MCF 10A (cell line): Measurements from ENCODE around the gene NCAM1. TPM values are rescaled to one million over a fixed set of nuclear protein-coding genes. Genes with fewer than 3 reads are reported as not detected.
"Not testable (repeated sequence)": the region's sequence is repeated elsewhere in the genome, so short reads cannot be mapped to it uniquely, and the experiment has no call there.

Experiments
- BruUV-seq: library from RNA; stranded (reverse); fragments of 400-500 nt; replicated peaks from 2 replicates; lab custom pipeline; 2021; lab: Mats Ljungman, UMichigan
- CTCF ChIA-PET: fragments of 300-600 bp; sonication (Branson Sonifier 250); formaldehyde crosslinking; extraction: SDS; loops from one replicate; lab custom pipeline; 2021; ENCODE audit warnings: antibody characterized with exemption, inconsistent platforms; lab: Yijun Ruan, JAX
- POLR2A ChIA-PET: fragments of 300-600, 350-650 bp; sonication (Branson Sonifier 250); formaldehyde crosslinking; extraction: SDS; loops from one replicate; lab custom pipeline; 2020; ENCODE audit warnings: antibody characterized with exemption, inconsistent platforms; lab: Yijun Ruan, JAX
- DNase-seq: peaks from one replicate; pipeline ENCODE4 v3.0.0-alpha.2; 2018; ENCODE audit not compliant: unreplicated experiment
- H3K27ac Mint-ChIP-seq: one replicate; pipeline ENCODE4 v1.8.0; 2022; ENCODE audit warnings: mild to moderate bottlenecking, low read depth, mixed read lengths; ENCODE audit not compliant: unreplicated experiment
- H3K27me3 Mint-ChIP-seq: one replicate; pipeline ENCODE4 v1.8.0; 2022; ENCODE audit warnings: mixed read lengths; ENCODE audit not compliant: insufficient read depth, unreplicated experiment
- H3K36me3 Mint-ChIP-seq: one replicate; pipeline ENCODE4 v1.8.0; 2022; ENCODE audit warnings: mild to moderate bottlenecking, moderate library complexity, mixed read lengths; ENCODE audit not compliant: insufficient read depth, unreplicated experiment
- H3K4me1 Mint-ChIP-seq: one replicate; pipeline ENCODE4 v1.8.0; 2022; ENCODE audit warnings: mixed read lengths; ENCODE audit not compliant: insufficient read depth, unreplicated experiment
- H3K4me3 Mint-ChIP-seq: one replicate; pipeline ENCODE4 v1.8.0; 2022; ENCODE audit warnings: mild to moderate bottlenecking, moderate library complexity, mixed read lengths; ENCODE audit not compliant: unreplicated experiment
- H3K9me3 Mint-ChIP-seq: one replicate; pipeline ENCODE4 v1.8.0; 2022; ENCODE audit warnings: mixed read lengths; ENCODE audit not compliant: unreplicated experiment
- intact Hi-C: fragments of 100-400 bp; cut with micrococcal nuclease; formaldehyde crosslinking; loops from 2 replicates; pipeline ENCODE4 v1.14.1; 2022
- total RNA-seq: library from RNA; stranded (reverse); gene quantifications from 2 replicates; pipeline ENCODE4 v1.2.3, GENCODE V29; 2022
- TF ChIP-seq, protein P1 (sequence below): fragments of 200-600 bp; IDR thresholded peaks from one replicate; pipeline ENCODE4 v1.8.0; 2022; ENCODE audit warnings: antibody characterized with exemption, mild to moderate bottlenecking; ENCODE audit not compliant: unreplicated experiment

Gene NCAM1
- total RNA-seq, 1 experiment from 2014 or later, result 0.19 TPM

DNA sequence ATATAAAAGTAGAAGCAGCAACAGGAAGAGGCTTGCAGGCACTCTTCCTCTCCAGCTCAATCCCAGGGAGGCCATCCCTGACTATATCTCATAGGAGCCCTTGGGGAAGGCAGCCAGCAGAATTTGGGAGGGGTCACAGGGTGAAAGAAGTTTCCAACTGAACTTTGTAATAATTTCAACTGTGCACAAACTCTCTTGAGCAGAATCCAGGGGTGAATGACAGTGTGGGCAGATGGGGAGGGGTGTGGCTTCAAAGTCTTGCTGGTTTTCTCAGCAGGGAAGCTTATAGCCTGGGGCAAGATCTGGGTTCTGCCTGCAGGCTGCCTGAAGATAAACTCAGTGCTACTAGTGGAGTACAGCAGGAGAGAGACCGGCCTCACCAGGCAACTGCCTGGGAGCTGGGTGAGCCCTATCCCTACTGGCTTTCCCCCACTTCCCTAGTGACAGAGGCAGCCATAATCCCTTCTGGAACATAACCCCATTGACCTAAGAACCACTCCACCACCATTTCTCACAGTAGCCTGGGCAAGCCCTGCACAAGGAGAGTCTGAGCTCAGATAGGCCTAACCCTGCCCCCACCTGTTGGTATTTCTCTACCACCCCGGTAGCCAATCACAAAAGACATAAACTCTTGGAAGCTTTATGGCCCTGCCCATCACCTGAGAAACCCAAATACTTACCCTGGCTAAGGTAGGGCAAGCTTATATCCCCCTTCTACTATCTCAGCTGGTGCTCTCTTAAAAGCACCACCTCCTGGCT is 335.4 kb downstream of the NCAM1 start:
- Mint-ChIP-seq H3K27ac (no peak overlapping the region), H3K4me3 (no peak overlapping the region), H3K9me3 (no peaks in the 10 kb centered on the region), H3K27me3 (peaks cover 65% of the 10 kb centered on the region), H3K36me3 (no peaks in the 10 kb centered on the region), H3K4me1 (no peaks in the 10 kb centered on the region)
- ChIA-PET CTCF (interaction anchor here (0.7 to 3.0 kb wide), 7 partner anchors 8 to 1017 kb away, joined by 3 to 15 read pairs (median 5); no protein-coding TSS in a partner anchor), POLR2A (interaction anchor here (0.7 kb wide), 1 partner anchor 496 kb away, joined by 3 read pairs; no protein-coding TSS in a partner anchor)
- intact Hi-C loops, result no loop called here
- TF ChIP-seq, protein P1, sequence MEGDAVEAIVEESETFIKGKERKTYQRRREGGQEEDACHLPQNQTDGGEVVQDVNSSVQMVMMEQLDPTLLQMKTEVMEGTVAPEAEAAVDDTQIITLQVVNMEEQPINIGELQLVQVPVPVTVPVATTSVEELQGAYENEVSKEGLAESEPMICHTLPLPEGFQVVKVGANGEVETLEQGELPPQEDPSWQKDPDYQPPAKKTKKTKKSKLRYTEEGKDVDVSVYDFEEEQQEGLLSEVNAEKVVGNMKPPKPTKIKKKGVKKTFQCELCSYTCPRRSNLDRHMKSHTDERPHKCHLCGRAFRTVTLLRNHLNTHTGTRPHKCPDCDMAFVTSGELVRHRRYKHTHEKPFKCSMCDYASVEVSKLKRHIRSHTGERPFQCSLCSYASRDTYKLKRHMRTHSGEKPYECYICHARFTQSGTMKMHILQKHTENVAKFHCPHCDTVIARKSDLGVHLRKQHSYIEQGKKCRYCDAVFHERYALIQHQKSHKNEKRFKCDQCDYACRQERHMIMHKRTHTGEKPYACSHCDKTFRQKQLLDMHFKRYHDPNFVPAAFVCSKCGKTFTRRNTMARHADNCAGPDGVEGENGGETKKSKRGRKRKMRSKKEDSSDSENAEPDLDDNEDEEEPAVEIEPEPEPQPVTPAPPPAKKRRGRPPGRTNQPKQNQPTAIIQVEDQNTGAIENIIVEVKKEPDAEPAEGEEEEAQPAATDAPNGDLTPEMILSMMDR, result no peak
- no TSS peak for BruUV-seq
- DNase-seq, result no peak

DNA sequence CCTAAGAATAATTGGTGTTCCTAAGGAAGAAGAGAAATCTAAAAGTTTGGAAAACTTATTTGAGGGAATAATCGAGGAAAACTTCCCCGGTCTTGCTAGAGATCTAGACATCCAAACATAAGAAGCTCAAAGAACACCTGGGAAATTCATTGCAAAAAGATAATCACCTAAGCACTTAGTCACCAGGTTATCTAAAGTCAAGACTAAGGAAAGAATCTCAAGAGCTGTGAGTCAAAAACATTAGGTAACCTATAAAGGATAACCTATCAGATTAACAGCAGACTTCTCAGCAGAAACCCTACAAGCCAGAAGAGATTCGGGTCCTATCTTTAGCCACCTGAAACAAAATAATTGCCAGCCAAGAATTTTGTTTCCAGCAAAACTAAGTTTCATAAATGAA is 337.3 kb downstream of the NCAM1 start:
- H3K9me3 Mint-ChIP-seq, H3K4me1 Mint-ChIP-seq, POLR2A ChIA-PET, H3K4me3 Mint-ChIP-seq, intact Hi-C loops, DNase-seq, H3K36me3 Mint-ChIP-seq, H3K27ac Mint-ChIP-seq, BruUV-seq: not testable (repeated sequence)
- peaks cover 50% of the 10 kb centered on the region for H3K27me3 Mint-ChIP-seq
- CTCF ChIA-PET, result interaction anchor here (0.7 to 4.6 kb wide), 6 partner anchors 8 to 498 kb away, joined by 4 to 25 read pairs (median 6); no protein-coding TSS in a partner anchor

DNA sequence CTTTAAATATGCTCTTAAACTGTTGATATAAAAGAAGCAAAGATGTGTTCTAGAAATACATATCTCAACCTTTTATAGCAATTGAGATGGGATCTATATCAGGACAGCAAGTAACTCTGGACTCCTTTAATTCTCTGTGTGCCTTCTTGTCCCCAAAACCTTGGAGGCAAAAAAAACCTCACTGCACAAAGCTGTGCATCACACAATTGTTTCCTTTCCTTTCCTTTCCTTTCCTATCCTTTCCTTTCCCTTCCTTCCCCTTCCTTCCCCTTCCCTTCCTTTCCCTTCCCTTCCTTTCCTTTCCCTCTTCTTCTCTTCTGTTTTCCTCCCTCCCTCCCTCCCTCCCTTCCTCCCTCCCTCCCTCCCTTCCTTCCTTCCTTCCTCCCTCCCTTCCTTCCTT is 343.7 kb downstream of the NCAM1 start:
- Mint-ChIP-seq H3K27ac (no peak overlapping the region), H3K27me3 (peaks cover 21% of the 10 kb centered on the region), H3K4me1 (peaks cover 5% of the 10 kb centered on the region), H3K4me3 (no peak overlapping the region), H3K36me3 (no peaks in the 10 kb centered on the region), H3K9me3 (no peaks in the 10 kb centered on the region)
- POLR2A ChIA-PET, result no interaction called here
- BruUV-seq, result no TSS peak
- TF ChIP-seq, protein P1, result no peak
- intact Hi-C loops, result loop anchor here (1.0 kb wide), 4 partner anchors 189 to 491 kb away; no protein-coding TSS in a partner anchor
- CTCF ChIA-PET, result interaction anchor here (0.6 to 5.0 kb wide), 25 partner anchors 8 to 911 kb away, joined by 3 to 105 read pairs (median 4); partner anchors contain the start of gene TTC12
- DNase-seq, result no peak

GRCh38 chr11:113305440-113306336 is 344.5 kb downstream of the NCAM1 start:
- intact Hi-C loops, result loop anchor here (1.0 kb wide), 4 partner anchors 189 to 491 kb away; no protein-coding TSS in a partner anchor
- peaks cover 13% of the 10 kb centered on the region for H3K27me3 Mint-ChIP-seq
- CTCF ChIA-PET, result interaction anchor here (0.6 to 5.0 kb wide), 38 partner anchors 8 to 910 kb away, joined by 3 to 105 read pairs (median 4); partner anchors contain the start of gene TTC12

More at GRCh38 chr11:113305440-113306336, 344.5 kb downstream of the NCAM1 start:
- Mint-ChIP-seq H3K27ac (no peak overlapping the region), H3K36me3 (no peaks in the 10 kb centered on the region), H3K9me3 (no peaks in the 10 kb centered on the region), H3K4me3 (no peak overlapping the region), H3K4me1 (peaks cover 5% of the 10 kb centered on the region)
- no TSS peak for BruUV-seq
- POLR2A ChIA-PET, result interaction anchor here (0.9 to 1.0 kb wide), 2 partner anchors 224 to 491 kb away, joined by 3 read pairs; no protein-coding TSS in a partner anchor
- TF ChIP-seq, protein P1, result peak; percentile 98
- DNase-seq, result peak; percentile 79
